Activated CD8-positive, alpha-beta T cell treated with anti-CD3 and anti-CD28 coated beads for 36 hours (primary cell): ENCODE data around the gene DOCK4. TPM values are rescaled to one million over a fixed set of nuclear protein-coding genes. Genes with fewer than 3 reads are reported as not detected.

Experiments used
- ATAC-seq: fragments of 200-7000 bp; cut with Tn5 transposase; one replicate; pipeline ENCODE4 v1.10.0; 2021; ENCODE audit warnings: mild to moderate bottlenecking, moderate library complexity
- CTCF ChIA-PET: fragments of 350-600 bp; sonication (Branson Sonifier 250); formaldehyde crosslinking; loops from one replicate; lab custom pipeline; 2021; ENCODE audit warnings: antibody characterized with exemption; lab: Charles Lee
- POLR2A ChIA-PET: fragments of 350-600 bp; sonication (Branson Sonifier 250); formaldehyde crosslinking; loops from one replicate; lab custom pipeline; 2021; ENCODE audit warnings: antibody characterized with exemption; lab: Charles Lee
- DNase-seq: peaks from one replicate; pipeline ENCODE4 v3.0.0-alpha.2; 2020
- H3K27ac Mint-ChIP-seq: one replicate; pipeline ENCODE4 v1.8.0; 2021; ENCODE audit warnings: mild to moderate bottlenecking, mixed read lengths
- H3K27me3 Mint-ChIP-seq: one replicate; pipeline ENCODE4 v1.8.0; 2021; ENCODE audit warnings: mixed read lengths
- H3K36me3 Mint-ChIP-seq: one replicate; pipeline ENCODE4 v1.8.0; 2021; ENCODE audit warnings: low read depth, mixed read lengths
- H3K4me1 Mint-ChIP-seq: one replicate; pipeline ENCODE4 v1.8.0; 2021; ENCODE audit warnings: low read depth, mixed read lengths
- H3K4me3 Mint-ChIP-seq: one replicate; pipeline ENCODE4 v1.8.0; 2021; ENCODE audit warnings: mild to moderate bottlenecking, moderate library complexity, mixed read lengths
- H3K9me3 Mint-ChIP-seq: one replicate; pipeline ENCODE4 v1.8.0; 2021; ENCODE audit warnings: mixed read lengths
- intact Hi-C: fragments of 100-400 bp; cut with micrococcal nuclease; formaldehyde crosslinking; loops from one replicate; pipeline ENCODE4 v1.10.0; 2022
- total RNA-seq, 2 experiments: library from RNA; stranded (reverse); gene quantifications; one replicate each; pipeline ENCODE4 v1.2.3, GENCODE V29; 2021
- TF ChIP-seq, protein P1 (sequence below): fragments of 200-600 bp; IDR thresholded peaks from one replicate; pipeline ENCODE4 v1.8.0; 2022; ENCODE audit warnings: antibody characterized with exemption, mild to moderate bottlenecking

The DOCK4 gene
- total RNA-seq, 2 experiments from 2014 or later = 0.31 to 0.32 TPM

GRCh38 chr7:112005205-112005775 lies 200.9 kb downstream of the DOCK4 start:
- no peaks in the 10 kb centered on the region for H3K9me3 Mint-ChIP-seq
- no peaks in the 10 kb centered on the region for H3K27me3 Mint-ChIP-seq
- intact Hi-C loops = no loop called here
- no peak overlapping the region for H3K4me3 Mint-ChIP-seq
- H3K4me1 Mint-ChIP-seq = peaks cover 4% of the 10 kb centered on the region
- no peak for DNase-seq
- no peaks in the 10 kb centered on the region for H3K36me3 Mint-ChIP-seq
- ChIA-PET POLR2A (no interaction called here), CTCF (no interaction called here)
- no peak overlapping the region for H3K27ac Mint-ChIP-seq
- ATAC-seq = no peak
- TF ChIP-seq, protein P1, sequence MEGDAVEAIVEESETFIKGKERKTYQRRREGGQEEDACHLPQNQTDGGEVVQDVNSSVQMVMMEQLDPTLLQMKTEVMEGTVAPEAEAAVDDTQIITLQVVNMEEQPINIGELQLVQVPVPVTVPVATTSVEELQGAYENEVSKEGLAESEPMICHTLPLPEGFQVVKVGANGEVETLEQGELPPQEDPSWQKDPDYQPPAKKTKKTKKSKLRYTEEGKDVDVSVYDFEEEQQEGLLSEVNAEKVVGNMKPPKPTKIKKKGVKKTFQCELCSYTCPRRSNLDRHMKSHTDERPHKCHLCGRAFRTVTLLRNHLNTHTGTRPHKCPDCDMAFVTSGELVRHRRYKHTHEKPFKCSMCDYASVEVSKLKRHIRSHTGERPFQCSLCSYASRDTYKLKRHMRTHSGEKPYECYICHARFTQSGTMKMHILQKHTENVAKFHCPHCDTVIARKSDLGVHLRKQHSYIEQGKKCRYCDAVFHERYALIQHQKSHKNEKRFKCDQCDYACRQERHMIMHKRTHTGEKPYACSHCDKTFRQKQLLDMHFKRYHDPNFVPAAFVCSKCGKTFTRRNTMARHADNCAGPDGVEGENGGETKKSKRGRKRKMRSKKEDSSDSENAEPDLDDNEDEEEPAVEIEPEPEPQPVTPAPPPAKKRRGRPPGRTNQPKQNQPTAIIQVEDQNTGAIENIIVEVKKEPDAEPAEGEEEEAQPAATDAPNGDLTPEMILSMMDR = no peak

DNA sequence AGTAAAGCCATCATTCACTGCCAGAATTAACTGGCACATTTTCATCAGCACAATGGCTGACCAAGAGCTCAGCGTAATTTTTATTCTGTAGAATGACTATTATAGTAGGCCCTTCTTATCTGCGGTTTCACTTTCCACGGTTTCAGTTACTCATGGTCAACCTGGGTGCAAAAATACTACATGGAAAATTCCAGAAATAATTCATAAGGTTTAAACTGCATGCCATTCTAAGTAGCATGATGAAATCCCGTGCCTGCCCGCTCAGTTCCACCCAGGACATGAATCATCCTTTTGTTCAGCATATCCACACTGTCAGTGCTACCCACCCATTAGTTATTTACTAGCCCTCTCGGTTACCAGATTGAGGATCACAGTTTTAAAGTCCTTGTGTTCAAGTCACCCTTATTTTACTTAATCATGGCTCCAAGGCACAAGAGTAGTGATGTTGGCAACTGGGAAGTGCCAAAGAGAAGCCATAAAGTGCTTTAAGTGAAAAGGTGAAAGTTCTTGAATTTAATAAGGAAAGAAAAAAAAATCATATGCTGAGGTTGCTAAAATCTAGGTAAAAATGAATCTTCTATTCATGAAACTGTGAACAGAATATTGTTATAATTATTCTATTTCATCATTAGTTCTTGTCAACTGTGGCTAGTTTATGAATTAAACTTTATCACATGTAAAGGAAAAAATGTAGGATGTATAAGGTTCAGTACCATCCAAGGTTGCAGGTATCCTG lies 204.9 kb downstream of the DOCK4 start:
- H3K4me1 Mint-ChIP-seq = no peaks in the 10 kb centered on the region
- no peaks in the 10 kb centered on the region for H3K36me3 Mint-ChIP-seq
- TF ChIP-seq, protein P1 = no peak
- intact Hi-C loops = no loop called here
- H3K27ac Mint-ChIP-seq = no peak overlapping the region
- POLR2A ChIA-PET = no interaction called here
- H3K4me3 Mint-ChIP-seq = no peak overlapping the region
- DNase-seq (no peak), ATAC-seq (no peak)
- CTCF ChIA-PET = no interaction called here
- no peaks in the 10 kb centered on the region for H3K27me3 Mint-ChIP-seq
- no peaks in the 10 kb centered on the region for H3K9me3 Mint-ChIP-seq

DNA sequence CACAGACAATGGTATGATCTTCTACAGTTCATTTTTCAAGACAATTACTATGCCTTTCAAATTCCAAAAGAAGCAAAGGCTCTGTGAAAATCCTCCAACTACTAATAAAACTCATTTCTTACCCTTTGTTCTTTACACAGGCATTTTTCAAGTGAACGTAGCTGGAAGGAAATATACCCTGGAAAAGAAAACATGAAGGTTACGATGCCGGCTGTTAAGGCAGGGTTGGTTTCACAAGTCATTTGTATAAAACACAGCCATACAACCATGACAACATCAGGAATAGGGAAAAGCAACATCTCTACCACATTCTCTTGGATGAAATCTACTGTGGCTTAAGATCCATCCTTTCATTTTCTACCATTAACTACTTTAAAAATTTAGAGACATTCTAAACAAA lies 207.9 kb downstream of the DOCK4 start:
- H3K36me3 Mint-ChIP-seq = no peaks in the 10 kb centered on the region
- H3K9me3 Mint-ChIP-seq = no peaks in the 10 kb centered on the region
- TF ChIP-seq, protein P1 = no peak
- H3K4me3 Mint-ChIP-seq = no peak overlapping the region
- H3K4me1 Mint-ChIP-seq = no peaks in the 10 kb centered on the region
- no peaks in the 10 kb centered on the region for H3K27me3 Mint-ChIP-seq
- CTCF ChIA-PET = interaction anchor here (0.9 kb wide), 1 partner anchor 415 kb away, joined by 4 read pairs; no protein-coding TSS in a partner anchor
- intact Hi-C loops = no loop called here
- DNase-seq (no peak), ATAC-seq (no peak)
- no peak overlapping the region for H3K27ac Mint-ChIP-seq
- POLR2A ChIA-PET = no interaction called here

DNA sequence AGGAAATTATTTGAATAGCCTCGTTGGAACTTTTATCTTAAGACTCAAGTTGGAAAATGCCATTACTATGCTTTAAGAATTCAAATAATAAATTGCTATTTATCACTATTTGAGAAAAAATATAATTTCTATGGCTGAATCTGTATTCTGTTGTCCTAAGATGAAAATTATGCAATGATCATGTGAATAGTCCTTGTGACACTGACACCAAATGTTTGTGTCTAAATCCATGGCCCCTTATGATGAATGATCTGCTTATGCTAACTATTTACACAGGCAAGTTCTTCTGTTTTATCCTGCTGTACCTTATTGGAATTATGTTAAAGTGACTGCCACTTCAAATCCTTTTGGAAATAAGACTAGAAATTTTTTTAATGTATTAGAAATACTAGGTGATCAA lies 208.7 kb downstream of the DOCK4 start:
- TF ChIP-seq, protein P1 = no peak
- intact Hi-C loops = no loop called here
- no peak for ATAC-seq
- Mint-ChIP-seq H3K4me3 (no peak overlapping the region), H3K9me3 (no peaks in the 10 kb centered on the region), H3K27me3 (no peaks in the 10 kb centered on the region), H3K27ac (no peak overlapping the region), H3K4me1 (no peaks in the 10 kb centered on the region), H3K36me3 (no peaks in the 10 kb centered on the region)
- DNase-seq = no peak
- CTCF ChIA-PET = no interaction called here
- POLR2A ChIA-PET = no interaction called here

DNA sequence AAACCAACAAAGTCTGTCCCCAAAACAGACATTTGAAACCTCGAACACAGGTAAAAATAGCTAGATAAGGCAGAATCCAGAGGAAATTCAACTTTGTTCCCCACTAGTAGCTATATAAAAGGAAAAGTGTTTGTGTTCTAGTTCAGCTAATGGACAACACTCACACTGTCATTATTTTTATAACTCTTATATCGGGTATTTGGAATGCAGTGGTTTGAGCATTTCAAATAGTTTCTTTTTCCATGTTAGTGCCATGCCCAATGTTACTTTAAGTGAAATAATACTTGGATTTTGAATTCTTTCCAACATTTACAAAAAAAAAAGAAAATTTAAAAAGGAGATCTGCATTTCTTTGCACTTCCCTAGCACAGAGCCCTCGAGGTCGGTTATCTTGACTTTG lies 213.6 kb downstream of the DOCK4 start:
- Mint-ChIP-seq H3K36me3 (no peaks in the 10 kb centered on the region), H3K9me3 (no peaks in the 10 kb centered on the region), H3K27ac (no peak overlapping the region), H3K27me3 (no peaks in the 10 kb centered on the region), H3K4me3 (no peak overlapping the region), H3K4me1 (no peaks in the 10 kb centered on the region)
- CTCF ChIA-PET = no interaction called here
- TF ChIP-seq, protein P1 = no peak
- no peak for DNase-seq
- intact Hi-C loops = no loop called here
- ATAC-seq = no peak
- POLR2A ChIA-PET = no interaction called here
